ENCODE results near the gene CD27.
"Not testable (repeated sequence)": the region's sequence is repeated elsewhere in the genome, so short reads cannot be mapped to it uniquely, and the experiment has no call there.

Gene CD27

GRCh38 chr12:6488240-6488639, 43.5 kb downstream of the CD27 start:
- no peak for DNase-seq (ENCODE audit: low spot score)

- DNase-seq (ENCODE audit: low spot score) = no peak
These were observed 44.7 kb downstream of the CD27 start for GRCh38 chr12:6489449-6489848.

- not testable (repeated sequence) for DNase-seq (ENCODE audit: low spot score)
These were observed 45.9 kb downstream of the CD27 start for GRCh38 chr12:6490673-6491072.

GRCh38 chr12:6492838-6493496, 48.2 kb downstream of the CD27 start, which contains the start of gene MRPL51:
Gene MRPL51, minus strand, starts transcription at chr12:6493262. Its CDS starts 126 bp downstream, at chr12:6493136.
- peak; percentile 96 for DNase-seq (ENCODE audit: low spot score)

GRCh38 chr12:6493497-6494257, 48.9 kb downstream of the CD27 start, which contains the start of gene NCAPD2:
Gene NCAPD2, plus strand, starts transcription at chr12:6494102. Its CDS starts 997 bp downstream, at chr12:6495099.
- DNase-seq (ENCODE audit: low spot score) = peak; percentile 99

- DNase-seq (ENCODE audit: low spot score) = no peak
These were observed 49.5 kb downstream of the CD27 start for GRCh38 chr12:6494258-6494743.

- no peak for DNase-seq (ENCODE audit: low spot score)
These were observed 50.2 kb downstream of the CD27 start for GRCh38 chr12:6494968-6495367.

- not testable (repeated sequence) for DNase-seq (ENCODE audit: low spot score)
These were observed 52.5 kb downstream of the CD27 start for GRCh38 chr12:6497291-6497690.

- DNase-seq (ENCODE audit: low spot score) = no peak
These were observed 55.7 kb downstream of the CD27 start for GRCh38 chr12:6500466-6500865.
